GM21381 (cell line): ENCODE data around the gene HPS5.

Experiments
- ATAC-seq: cut with Tn5 transposase; IDR thresholded peaks from one replicate; pipeline ENCODE4 v1.9.1; 2021; ENCODE audit warnings: mild to moderate bottlenecking, moderate library complexity; ENCODE audit not compliant: unreplicated experiment

HPS5 gene

DNA sequence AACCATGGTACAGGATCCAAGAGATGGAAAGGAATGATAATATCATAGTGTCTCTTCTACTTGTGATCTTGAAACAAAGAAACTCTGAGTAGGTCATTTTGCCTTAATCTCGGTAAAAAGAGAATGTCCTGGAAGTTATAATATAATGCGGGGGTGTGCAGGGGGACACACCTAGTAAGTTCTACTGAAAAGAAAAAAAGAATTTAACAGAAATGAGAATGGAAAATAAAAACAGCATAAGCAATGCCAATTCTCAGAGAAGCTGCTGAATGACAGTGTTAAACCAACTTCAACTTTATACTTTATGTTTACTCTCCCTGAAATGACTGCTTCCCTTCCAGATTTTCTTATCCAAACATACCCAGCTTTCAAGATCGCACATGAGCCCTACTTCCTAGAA lies 2.0 kb downstream of the HPS5 start:
- no peak for ATAC-seq

- no peak for ATAC-seq
Measured at GRCh38 chr11:18317551-18317950, 4.4 kb downstream of the HPS5 start.

DNA sequence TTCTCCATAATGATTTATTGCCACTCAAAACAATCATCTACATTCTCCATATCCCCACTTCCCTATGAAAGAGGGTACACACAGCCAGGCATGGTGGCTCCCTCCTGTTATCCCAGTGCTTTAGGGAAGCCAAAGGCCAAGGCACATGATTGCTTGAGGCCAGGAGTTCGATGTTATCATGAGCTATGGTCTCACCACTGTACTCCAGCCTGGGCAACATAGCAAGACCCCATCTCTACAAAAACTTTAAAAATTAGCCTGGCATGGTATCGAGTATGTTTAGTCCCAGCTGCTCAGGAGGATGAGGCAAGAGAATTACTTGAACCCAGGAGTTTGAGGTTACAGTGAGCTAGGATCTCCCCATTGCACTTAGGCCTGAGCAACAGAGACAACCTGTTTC lies 6.0 kb downstream of the HPS5 start:
- no peak for ATAC-seq

DNA sequence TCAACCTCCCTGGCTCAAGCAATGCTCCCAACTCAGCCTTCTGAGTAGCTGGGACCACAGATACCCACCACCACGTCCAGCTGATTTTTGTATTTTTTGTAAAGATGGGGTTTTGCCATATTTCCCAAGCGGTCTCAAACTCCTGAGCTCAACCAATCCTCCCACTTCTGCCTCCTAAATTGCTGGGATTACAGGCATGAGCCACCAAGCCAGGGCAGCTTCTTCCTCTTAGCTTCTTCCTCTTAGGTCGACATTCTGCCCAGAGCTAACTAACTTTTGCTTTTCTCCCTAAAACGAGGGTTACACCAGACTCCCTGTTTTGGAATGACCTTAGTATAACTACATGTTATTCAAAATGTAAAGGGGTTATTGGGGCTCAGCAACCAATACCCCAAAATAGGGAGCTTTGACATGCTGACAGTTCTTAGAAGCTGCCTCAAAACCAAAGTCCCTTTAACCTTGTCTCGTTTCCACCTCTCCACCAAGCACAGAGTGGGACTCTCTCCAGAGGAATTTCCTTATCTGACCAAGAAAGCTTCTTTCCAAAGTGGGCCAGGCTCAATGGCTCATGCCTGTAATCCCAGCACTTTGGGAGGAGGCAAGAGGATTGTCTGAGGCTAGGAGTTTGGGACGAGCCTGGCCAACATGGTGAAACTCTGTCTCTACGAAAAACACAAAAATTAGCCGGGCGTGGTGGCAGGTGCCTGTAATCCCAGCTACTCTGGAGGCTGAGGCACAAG lies 7.0 kb downstream of the HPS5 start:
- no peak for ATAC-seq

DNA sequence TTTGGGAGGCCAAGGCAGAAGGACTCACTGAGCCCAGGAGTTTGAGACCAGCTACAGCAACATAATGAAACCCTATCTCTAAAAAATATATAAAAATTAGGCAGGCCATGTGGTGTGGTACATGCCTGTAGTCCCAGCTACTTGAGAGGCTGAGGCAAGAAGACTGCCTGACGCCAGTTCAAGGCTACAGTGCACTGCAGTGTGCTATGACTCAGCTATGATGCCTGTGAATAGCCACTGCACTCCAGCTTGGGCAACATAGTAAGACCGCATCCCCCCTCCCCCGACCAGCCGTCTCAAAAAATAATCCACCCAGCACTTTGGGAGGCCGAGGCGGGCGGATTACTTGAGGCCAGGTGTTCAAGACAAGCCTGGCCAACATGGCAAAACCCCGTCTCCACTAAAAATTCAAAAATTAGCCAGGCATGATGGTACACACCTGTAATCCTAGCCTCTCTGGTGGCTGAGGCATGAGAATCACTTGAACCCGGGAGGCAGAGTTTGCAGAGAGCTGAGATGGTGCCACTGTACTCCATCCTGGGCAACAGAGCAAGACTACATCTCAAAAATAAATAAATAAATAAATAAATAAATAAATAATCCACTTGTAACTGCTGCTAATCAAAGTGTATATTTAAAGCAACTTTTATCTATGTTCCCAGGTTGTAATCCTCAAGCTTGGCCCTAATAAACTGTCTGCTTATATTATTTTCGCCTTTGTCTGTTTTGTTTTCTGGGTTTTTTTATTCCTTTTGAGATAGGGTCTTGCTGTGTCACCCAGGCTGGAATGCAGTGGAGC lies 7.8 kb downstream of the HPS5 start:
- no peak for ATAC-seq

GRCh38 chr11:18312663-18313420 lies 9.1 kb downstream of the HPS5 start:
- no peak for ATAC-seq

DNA sequence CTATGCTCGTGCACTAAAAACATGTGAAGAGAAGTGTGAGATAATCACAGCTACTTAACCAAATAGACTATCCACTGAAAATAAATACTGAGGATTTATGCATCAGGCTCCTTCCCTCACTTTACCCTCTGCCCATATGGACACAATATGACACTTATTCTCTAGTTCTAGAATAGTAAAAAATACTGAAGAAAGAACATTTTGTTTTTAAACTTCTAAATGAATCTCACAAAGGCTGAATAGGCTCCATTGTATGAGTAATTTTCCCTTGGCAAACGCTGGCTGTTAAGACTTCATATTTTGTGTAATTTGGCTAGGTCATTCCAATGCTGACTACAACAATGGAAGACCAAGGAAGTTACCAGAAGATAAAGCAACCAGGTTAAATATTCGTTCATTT lies 9.9 kb downstream of the HPS5 start:
- no peak for ATAC-seq

DNA sequence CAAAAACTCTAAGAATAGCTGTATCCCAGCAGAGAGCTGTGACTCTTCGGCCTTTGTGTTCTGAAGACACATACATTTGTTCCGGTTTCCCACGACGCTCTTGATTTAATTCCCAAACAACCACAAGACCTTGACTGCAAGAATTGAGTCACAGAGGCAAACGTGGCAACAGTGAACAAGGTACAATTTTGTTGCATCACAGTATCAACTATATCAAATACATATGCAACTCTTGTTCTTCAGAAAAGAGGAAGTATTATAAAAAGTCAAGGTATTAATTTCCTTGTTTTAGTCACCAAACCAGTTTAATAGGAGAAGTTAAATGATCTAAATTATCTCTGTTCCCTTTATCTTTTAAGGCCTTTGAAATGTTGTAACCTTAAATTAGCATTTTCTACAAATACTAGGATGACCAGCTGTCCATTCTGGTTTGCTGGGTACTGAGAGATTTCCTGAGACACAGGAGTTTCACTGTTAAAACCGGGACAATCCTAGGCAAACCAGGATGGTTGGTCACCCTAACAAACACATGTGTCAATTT lies 11.1 kb downstream of the HPS5 start:
- no peak for ATAC-seq

- ATAC-seq: no peak
Measured at GRCh38 chr11:18309691-18310090, 12.2 kb downstream of the HPS5 start.

DNA sequence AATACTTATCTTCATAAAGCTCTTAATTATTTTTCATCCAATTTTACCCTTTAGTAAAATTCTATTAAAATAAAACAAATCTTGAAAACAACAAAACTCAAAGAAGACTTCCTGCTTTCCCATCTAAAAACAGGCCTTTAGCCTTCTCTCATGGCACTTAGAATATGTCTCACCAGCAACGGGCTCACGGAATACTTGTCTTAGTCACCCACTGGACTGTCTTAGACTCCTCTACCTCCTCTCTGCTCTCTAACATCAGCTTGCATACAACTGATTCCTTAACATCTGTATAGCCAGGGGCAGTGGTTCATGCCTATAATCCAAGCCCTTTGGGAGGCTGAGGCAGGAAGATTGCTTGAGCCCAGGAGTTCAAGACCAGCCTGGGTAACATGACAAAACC lies 13.7 kb downstream of the HPS5 start:
- no peak for ATAC-seq

GRCh38 chr11:18307461-18308139 lies 14.3 kb downstream of the HPS5 start:
- ATAC-seq: no peak

GRCh38 chr11:18304745-18305144 lies 17.2 kb downstream of the HPS5 start:
- ATAC-seq: no peak

GRCh38 chr11:18299721-18300120 lies 22.2 kb downstream of the HPS5 start:
- ATAC-seq: no peak

GRCh38 chr11:18295316-18295715 lies 26.6 kb downstream of the HPS5 start:
- ATAC-seq: no peak

- peak; percentile 60 for ATAC-seq
Measured at GRCh38 chr11:18294862-18295261, 27.1 kb downstream of the HPS5 start.

- ATAC-seq: no peak
Measured at GRCh38 chr11:18288911-18289310, 33.0 kb downstream of the HPS5 start.

DNA sequence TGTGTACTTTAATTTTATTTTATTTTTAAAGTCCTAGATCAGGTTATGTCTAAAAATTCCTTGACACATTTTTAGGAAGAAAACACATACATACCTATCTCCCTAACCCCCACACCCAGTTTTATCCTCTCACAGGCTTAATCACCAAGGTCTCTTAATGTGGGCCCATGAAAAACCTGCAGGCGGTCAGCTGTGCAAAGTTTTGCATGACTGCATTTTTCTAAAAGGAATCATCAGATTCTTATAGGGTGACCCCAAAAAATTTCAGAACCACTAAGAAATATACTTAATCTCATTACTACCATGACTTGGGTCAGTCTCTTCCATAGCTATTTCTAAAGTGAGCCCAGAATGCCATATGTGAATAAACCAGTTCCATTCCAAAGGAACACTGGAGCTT lies 36.1 kb downstream of the HPS5 start:
- no peak for ATAC-seq

- ATAC-seq: no peak
Measured at GRCh38 chr11:18282626-18283025, 39.3 kb downstream of the HPS5 start.

DNA sequence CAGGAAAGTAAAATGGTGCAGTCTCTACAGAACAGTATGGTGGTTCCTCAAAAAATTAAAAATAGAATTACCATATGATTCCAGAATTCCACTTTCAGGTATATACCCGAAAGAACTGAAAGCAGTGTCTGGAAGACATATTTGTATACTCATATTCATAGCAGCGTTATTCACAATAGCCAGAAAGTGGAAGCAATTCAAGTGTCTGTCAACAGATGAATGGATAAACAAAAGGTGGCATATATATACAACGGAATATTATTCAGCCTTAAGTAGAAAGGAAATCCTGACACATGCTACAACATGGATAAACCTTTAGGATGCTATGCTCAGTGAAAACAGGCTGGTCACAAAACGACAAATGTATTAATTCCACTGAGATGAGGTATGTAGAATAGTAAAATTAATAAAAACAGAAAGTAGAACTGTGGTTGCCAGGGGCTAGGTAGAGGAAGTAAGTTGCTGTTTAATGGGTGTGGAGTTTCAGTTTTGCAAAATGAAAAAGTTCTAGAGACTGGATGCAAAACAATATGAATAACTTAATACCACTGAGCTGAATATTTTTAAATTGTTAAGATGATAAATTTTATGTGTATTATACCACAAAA lies 41.4 kb downstream of the HPS5 start:
- peak; percentile 87 for ATAC-seq

DNA sequence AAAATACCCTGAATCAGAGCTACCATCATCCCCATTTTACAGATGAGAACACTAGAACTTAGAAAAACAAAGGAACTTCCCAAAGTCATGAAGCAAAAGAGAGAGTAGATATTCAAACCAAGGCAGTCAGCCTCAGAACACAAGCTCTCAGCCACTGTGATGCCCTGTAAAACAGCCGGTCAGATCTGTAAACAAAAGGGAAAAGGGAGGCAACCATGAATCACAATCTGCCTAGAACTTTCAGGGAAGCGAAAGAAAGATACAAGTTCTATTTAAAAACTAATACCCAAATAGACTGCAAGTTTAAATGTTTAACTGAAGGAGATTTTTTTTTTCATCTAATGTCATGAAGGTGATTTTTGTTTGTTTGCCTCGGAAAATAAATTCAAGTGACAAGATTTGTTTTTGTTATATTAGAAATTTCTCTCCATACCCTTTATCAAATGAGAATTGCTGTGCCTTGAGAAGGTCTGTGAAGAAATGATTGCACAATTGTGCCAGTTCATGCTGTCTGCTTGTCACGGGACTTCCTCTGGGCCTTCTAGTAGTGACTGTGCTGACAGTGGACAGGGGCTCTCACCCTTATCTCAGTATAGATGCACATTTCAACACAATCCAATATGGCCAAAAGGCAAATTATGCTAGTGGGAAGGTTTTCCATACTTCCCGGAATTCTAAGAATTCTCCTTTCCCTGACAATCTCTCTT lies 44.2 kb downstream of the HPS5 start:
- no peak for ATAC-seq
